Fibroblast of skin of right biceps (primary cell): ENCODE results near the gene MTERF2.
A peak's percentile ranks its signal among the peaks of the same experiment; 100 is the strongest.
"Not testable (repeated sequence)": the region's sequence is repeated elsewhere in the genome, so short reads cannot be mapped to it uniquely, and the experiment has no call there.

Source experiments
- DNase-seq: peaks from one replicate; pipeline ENCODE4 v3.0.0-alpha.2; 2013

Gene MTERF2, protein sequence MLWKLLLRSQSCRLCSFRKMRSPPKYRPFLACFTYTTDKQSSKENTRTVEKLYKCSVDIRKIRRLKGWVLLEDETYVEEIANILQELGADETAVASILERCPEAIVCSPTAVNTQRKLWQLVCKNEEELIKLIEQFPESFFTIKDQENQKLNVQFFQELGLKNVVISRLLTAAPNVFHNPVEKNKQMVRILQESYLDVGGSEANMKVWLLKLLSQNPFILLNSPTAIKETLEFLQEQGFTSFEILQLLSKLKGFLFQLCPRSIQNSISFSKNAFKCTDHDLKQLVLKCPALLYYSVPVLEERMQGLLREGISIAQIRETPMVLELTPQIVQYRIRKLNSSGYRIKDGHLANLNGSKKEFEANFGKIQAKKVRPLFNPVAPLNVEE

GRCh38 chr12:106986625-106987389, at the start of gene MTERF2:
Gene MTERF2 (minus strand): TSS chr12:106987146. CDS start chr12:106978714, 8,432 bp downstream.
- peak; percentile 95 for DNase-seq

DNA sequence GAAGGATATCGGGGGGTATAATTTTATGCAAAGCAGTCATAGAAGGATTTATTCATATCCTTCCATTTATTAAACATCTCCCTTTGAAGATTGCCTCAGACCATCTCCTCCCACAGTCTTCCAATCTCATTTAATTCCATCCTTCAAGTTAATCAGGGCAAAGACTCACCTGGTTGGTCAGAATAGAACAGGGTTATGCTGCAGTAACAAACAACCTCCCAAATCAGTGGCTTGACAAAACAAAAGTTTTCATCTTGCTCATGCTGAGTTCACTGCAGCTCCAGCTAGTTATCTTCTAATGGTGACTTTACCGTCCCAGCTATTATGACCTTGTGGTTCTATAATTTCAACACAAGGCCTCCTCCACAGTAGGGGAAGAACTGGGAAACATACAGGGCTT, 48.8 kb upstream of the MTERF2 start:
- DNase-seq, result no peak

DNA sequence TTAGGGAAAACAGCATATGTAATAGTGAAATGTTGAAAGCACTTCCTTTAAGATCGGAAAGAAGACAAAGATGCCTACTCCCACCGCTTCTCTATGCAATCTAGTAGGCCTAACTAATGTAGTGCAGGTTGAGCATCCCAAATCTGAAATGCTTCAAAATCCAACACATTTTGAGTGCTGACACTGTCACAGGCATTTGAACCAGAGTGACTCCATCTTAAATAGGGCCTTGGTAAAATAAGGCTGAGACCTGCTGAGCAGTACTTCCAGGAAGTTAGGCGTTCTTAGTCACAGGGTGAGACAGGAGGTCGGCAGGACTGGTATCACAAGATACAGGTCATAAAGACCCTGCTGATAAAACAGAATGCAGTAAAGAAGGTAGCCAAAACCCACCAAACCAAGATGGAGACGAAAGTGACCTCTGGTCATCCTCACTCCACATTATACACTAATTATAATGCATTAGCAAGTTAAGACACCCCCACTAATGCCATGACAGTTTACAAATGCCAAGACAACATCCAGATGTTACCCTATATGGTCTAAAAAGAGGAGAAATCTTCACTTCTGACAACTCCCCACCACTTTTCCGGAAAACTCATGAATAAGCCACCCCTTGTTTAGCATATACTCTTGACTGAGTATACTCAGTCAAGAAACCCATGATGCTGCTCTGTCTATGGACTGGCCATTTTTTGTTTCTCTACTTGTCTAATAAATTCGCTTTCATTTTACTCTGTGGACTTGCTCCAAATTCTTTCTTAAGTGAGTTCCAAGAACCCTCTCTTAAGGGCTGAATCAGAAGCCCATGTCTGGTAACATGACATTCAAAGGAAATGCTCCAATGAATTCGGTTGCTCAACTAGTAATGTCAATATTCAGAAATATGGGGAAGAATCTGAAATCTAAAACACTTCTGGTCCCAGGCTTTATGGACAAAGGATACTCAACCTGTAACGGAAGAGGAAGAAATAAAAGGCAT, 47.1 kb upstream of the MTERF2 start:
- DNase-seq, result no peak

DNA sequence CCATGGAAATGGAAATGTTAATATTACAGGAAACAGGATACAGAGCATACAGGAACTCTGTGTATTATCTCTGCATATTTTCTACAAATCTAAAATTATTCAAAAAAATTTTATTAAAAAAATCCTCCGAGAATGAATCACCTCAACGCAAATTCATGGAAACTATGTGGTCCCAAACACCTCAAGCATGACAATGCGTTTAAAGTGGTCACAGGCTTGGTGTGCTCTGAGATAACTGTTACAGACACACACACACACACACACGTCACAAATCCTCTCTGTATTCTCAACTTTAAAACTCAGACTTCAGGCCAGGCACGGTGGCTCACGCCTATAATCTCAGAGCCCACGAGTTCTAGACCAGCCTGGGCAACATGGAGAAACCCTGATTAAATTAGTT, 45.3 kb upstream of the MTERF2 start:
- no peak for DNase-seq

DNA sequence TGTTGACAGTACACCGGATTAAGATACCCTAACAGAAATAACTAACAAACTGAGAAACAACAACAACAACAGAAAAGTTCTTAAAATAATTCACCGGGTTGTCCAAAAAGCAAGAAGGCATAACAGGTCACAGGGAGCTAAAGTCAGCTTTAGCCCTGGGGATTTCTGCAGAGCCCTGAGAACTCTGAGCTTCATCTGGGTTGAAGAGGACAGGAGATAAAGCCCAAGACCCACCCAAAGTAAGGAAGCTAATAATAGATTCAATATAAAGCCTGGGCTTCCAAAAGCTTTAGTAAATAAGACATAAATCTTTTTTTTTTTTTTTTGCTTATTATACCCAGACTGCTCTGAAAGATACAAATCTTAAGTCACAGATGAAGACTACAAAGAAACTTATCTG, 44.1 kb upstream of the MTERF2 start:
- DNase-seq, result no peak

- DNase-seq, result no peak
Measured at GRCh38 chr12:107029081-107029480, 42.1 kb upstream of the MTERF2 start.

DNA sequence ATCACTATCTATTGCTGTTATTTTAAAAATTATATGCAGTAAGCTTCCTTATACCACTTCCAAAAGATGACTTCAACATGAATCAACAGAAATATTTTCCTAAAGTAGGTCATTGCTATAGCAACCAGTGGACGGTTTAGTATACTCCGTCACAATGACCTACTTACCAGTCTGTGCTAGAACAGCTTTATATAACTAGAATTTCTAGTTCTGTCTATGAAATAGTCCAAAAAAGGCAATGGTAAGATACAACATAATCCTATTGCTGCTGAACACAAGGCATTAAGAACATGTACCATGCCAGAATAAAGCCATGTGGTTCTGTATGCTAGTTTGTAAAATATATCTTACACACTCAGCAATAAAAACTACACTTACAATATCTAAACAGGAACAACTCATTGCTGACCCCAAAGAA, 40.7 kb upstream of the MTERF2 start:
- DNase-seq, result peak; percentile 92

DNA sequence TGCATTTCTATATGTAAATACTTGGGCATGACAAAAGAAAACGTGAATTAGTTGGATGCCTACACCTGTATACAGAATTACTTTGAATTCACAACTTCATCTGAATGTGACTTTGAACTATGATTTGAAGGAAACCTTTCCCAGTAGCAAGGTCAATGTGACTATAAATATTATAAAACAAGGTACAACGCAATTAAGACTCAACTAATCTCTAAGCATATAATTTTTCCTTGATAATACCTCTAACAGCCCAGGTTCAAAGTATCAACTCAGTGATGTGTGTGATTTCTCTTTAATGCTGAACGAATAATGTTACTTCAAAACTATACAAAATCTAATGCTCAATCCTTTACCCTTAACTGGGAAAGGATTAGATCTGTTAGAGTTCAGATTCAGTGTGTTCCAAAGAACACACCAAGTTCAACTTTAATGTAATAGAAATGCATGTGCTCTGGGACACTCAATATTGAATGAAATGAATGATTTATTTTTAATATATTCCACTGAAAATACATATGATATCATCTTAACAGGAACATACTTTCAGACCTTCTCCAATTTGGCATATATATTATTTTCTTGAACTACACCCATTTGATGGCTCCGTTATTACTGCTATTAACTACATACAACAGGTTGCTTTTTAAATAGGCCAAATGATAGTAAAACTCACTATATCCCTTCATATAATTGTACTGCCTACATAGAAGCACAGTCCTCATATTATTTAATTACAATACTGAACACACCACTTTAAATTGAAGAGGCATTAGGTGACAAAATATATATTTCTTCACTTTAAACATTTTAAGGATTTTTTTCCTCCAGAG, 40.1 kb upstream of the MTERF2 start:
- DNase-seq, result no peak

DNA sequence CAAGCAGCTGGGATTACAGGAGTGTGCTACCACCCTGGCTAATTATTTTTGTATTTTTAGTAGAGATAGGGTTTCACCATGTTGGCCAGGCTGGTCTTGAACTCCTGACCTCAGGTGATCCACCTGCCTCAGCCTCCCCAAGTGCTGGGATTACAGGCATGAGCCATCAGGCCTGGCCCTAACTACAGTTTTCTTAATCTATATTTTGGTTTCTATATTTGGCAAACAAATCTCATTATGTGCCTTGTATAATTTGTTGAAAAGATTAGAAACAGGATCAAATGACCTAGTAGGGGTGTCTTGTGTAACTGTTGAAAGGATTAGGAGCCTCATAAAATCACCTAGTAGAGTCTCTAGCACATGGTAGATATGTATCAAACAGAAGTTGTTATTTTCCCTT, 39.4 kb upstream of the MTERF2 start:
- not testable (repeated sequence) for DNase-seq

DNA sequence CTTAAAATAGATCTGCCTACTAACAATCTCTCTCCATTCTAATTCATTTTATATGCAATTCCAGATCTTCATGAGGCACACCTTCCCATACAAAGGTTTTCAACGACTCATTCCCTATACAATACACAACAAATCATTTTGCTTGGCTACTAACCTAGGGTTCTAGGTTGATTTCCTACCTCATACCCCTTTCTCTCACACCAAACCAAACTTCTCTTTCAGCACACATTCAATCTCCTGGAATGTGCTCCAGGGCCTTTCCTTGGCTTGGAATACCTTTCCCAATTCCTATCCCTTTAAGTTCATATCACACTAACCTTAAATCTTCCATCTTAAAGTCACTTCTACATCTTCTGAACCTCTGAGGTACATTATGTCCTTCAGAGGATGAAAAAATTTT, 38.7 kb upstream of the MTERF2 start:
- DNase-seq, result no peak

DNA sequence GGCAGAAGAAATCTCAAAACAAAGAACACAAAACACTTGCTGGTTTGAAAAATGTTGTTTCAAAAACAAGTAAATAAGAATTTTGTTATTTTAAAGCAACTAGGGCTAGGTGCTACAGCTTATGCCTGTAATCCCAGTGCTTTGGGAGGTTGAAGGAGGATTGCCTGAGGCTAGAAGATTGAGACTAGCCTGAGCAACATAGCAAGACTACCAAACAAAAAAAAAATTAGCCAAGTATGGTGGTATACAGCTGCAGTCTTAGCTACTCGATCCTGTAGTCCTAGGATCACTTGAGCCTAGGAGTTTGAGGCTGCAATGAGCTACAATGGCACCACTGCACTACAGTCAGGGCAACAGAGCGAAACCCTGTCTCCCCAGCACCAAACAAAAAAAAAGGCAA, 32.6 kb upstream of the MTERF2 start:
- no peak for DNase-seq

- DNase-seq, result no peak
Measured at GRCh38 chr12:107017042-107017441, 30.1 kb upstream of the MTERF2 start.

- no peak for DNase-seq
Measured at GRCh38 chr12:107014055-107014454, 27.1 kb upstream of the MTERF2 start.

DNA sequence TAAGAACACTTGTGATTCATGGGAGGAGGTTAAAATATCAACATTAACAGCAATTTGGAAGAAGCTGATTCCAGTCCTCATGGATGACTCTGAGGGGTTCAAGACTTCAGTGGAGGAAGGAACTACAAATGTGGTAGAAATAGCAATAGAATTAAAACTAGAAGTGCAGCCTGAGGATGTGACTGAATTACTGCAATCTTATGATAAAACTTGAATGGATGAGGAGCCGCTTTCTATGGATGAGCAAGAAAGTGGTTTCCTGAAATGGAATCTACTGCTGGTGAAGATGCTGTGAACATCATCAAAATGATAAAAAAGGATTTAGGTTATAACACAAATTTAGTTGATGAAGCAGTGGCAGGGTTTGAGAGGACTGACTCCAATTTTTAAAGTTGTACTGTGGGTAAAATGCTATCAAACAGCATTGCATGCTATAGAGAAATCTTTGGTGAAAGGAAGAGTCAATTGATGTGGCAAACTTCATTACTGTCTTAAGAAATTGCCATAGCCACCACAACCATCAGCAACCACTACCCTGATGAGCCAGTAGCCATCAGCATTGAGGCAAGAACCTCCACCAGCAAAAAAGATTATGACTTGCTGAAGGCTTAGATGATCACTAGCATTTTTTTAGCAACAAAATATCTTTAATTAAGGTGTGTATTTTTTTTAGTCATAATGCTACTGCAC, 25.9 kb upstream of the MTERF2 start:
- DNase-seq, result no peak

- DNase-seq, result no peak
Measured at GRCh38 chr12:107011519-107011918, 24.6 kb upstream of the MTERF2 start.

DNA sequence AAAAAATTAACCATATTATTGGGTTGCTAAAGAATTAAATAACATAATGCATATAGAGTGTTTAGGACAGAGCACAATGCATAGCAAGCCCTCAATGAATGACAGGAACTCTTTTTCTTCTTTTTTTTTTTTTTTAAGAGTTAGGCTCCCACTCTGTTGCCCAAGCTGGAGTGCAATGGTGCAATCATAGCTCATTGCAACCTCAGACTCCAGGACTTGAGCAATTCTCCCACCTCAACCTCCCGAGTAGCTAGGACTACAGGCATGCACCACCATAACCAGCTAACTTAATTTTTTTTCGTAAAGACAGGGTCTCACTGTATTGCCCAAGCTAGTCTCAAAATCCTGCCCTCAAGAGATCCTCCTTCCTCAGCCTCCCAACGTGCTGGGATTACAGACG, 20.5 kb upstream of the MTERF2 start:
- DNase-seq, result no peak

DNA sequence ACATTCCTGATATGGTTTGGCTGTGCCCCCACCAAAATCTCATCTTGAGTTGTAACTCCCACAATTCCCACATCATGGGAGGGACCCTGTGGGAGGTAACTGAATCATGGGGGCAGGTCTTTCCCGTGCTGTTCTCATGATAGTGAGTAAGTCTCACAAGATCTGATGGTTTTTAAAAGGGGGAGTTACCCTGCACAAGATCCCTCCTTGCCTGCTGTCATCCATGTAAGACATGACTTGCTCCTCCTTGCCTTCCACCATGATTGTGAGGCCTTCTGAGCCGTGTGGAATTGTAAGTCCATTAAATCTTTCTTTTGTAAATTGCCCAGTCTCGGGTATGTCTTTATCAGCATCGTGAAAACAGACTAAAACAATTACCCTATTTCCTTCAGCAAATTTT, 15.7 kb upstream of the MTERF2 start:
- DNase-seq, result not testable (repeated sequence)

DNA sequence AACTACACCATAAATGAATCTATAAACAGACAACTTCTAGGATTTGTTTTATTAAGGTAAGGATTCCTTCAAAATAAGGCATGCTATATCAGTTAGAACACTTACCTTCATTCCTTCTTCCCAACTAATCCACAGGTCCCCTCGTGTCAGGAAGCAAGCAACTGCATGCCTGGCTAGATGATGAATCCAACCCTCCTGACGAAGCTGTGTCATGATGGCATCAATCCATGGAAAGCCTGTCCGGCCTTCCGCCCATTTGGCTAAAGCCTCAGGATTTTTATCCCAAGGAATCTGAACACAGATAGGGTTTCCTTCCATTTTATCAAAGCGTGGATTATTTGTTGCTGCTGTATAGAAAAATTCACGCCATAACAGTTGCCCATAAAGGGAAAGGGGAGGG, 12.5 kb upstream of the MTERF2 start:
- no peak for DNase-seq

GRCh38 chr12:106997916-106998315, 11.0 kb upstream of the MTERF2 start:
- no peak for DNase-seq

DNA sequence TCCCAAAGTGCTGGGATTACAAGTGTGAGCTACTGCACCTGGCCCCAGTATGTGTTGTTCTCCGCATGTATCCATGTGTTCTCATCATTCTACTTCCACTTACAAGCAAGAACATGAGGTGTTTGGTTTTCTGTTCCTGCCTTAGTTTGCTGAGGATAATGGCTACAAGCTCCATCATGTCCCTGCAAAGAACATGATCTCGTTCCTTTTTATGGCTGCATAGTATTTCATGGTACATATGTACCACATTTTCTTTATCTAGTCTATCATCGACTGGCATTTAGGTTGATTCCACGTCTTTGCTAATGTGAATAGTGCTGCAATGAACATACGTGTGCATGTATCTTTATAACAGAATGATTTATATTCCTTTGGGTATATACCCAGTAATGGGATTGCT, 9.2 kb upstream of the MTERF2 start:
- DNase-seq, result not testable (repeated sequence)

DNA sequence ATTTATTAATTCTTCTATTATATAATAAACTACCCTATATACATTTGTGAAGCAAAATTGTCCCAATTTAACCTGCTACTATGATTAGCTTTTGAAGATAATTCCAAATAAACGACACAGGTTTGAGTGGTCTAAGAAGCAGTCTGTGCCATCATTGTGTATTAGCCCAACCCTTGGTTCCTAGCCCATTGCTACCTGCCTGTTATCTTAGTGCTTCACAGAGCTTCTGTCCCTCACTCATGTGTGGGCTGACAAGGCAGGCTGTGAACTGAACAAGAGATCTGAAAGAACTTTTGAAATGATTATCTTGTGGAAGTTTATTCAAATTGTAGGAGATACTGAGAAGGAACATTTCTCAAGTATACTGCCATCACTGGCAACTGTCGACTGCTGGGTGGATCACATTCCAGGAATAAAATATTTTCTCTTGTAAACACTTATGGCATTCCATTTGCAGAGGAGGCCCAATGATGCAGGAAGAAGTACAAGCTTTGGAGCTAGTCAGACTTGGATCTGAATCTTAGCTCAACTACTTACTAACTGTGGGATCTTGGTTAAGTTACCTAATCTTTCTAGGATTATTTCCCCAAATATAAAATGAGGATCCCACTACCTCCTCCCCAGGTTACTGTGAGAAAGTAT, 7.8 kb upstream of the MTERF2 start:
- DNase-seq, result peak; percentile 63
